HCT116 (cell line): ENCODE results near the gene PROX1. TPM values are rescaled to one million over a fixed set of nuclear protein-coding genes. Genes with fewer than 3 reads are reported as not detected.

Experiments
- ATAC-seq: fragments of 200-7000 bp; cut with Tn5 transposase; 2 replicates; pipeline ENCODE4 v1.9.1; 2020; ENCODE audit warnings: mild to moderate bottlenecking, moderate library complexity
- BruUV-seq: library from RNA; stranded (reverse); fragments of 400-500 nt; replicated peaks from 2 replicates; lab custom pipeline; 2021; lab: Mats Ljungman, UMichigan
- CTCF ChIA-PET: fragments of 300-600 bp; sonication (Branson Sonifier 250); formaldehyde crosslinking; loops from one replicate; lab custom pipeline; 2021; ENCODE audit warnings: antibody characterized with exemption; lab: Charles Lee
- POLR2A ChIA-PET: fragments of 300-600, 350-600 bp; sonication (Branson Sonifier 250); formaldehyde crosslinking; loops from one replicate; lab custom pipeline; 2021; ENCODE audit warnings: antibody characterized with exemption; lab: Charles Lee
- RAD21 ChIA-PET, 2 experiments: fragments of 300-600 bp; sonication (Branson Sonifier 250); formaldehyde crosslinking; loops; one replicate each; lab custom pipeline; 2023; ENCODE audit warnings: low total read pairs in 2 of 2; ENCODE audit not compliant: uncharacterized antibody in 2 of 2, unreplicated experiment in 2 of 2, low non-redundant PET in 1 of 2; lab: Charles Lee
- DNase-seq: peaks from one replicate; pipeline ENCODE4 v3.0.0-alpha.2; 2010; ENCODE audit warnings: low read depth, low spot score
- H2AFZ ChIP-seq: fragments of 200-600 bp; shearing (Covaris generic), sonication (generic); 2 replicates; pipeline ENCODE4 v1.6.1; 2017; ENCODE audit warnings: low read depth, mixed run types, mixed read lengths, antibody characterized with exemption, low read length; ENCODE audit not compliant: poor library complexity, severe bottlenecking
- H3K27ac ChIP-seq: 2 replicates; pipeline ENCODE4 v1.5.1; 2012; ENCODE audit warnings: low read depth, low read length
- H3K27me3 ChIP-seq: fragments of 200-600 bp; sonication (generic); 2 replicates; pipeline ENCODE4 v1.6.1; 2016; ENCODE audit warnings: mixed run types, low read length, mixed read lengths; ENCODE audit not compliant: insufficient read depth
- H3K36me3 ChIP-seq, 2 experiments: fragments of 200-500 bp in 1 of 2; fragments of 200-600 bp in 1 of 2; sonication (Bioruptor generic) in 1 of 2; sonication (generic) in 1 of 2; 2 replicates each; pipeline versions ENCODE4 v1.5.1 to v1.6.1; 2014 to 2016; ENCODE audit warnings: low read length in 2 of 2, inconsistent platforms in 1 of 2, mixed read lengths in 1 of 2, mixed run types in 1 of 2; ENCODE audit not compliant: insufficient read depth in 2 of 2, control insufficient read depth in 1 of 2
- H3K4me1 ChIP-seq, 2 experiments: fragments of 200-600 bp in 1 of 2; sonication (generic) in 1 of 2; 2 replicates each; pipeline versions ENCODE4 v1.5.1 to v1.6.1; 2012 to 2017; ENCODE audit warnings: low read length in 2 of 2, inconsistent platforms in 1 of 2, mild to moderate bottlenecking in 1 of 2, mixed read lengths in 1 of 2, mixed run types in 1 of 2, moderate library complexity in 1 of 2; ENCODE audit not compliant: insufficient read depth in 2 of 2, control insufficient read depth in 1 of 2
- H3K4me2 ChIP-seq: fragments of 200-600 bp; sonication (generic); 2 replicates; pipeline ENCODE4 v1.6.1; 2017; ENCODE audit warnings: mixed run types, low read length, mixed read lengths
- H3K4me3 ChIP-seq, 2 experiments: fragments of 200-600 bp in 1 of 2; sonication (generic) in 1 of 2; replicated peaks in 1 of 2; 2 replicates each; pipeline ENCODE4 v1.5.1; 2011 to 2016; ENCODE audit warnings: low read length in 2 of 2, control low read depth in 1 of 2, low read depth in 1 of 2, mild to moderate bottlenecking in 1 of 2, mixed read lengths in 1 of 2, mixed run types in 1 of 2
- H3K79me2 ChIP-seq: fragments of 200-600 bp; sonication (generic); 2 replicates; pipeline ENCODE4 v1.6.1; 2017; ENCODE audit warnings: mild to moderate bottlenecking, mixed run types, low read length, moderate library complexity, mixed read lengths; ENCODE audit not compliant: insufficient read depth
- H3K9ac ChIP-seq: fragments of 200-600 bp; sonication (generic); 2 replicates; pipeline ENCODE4 v1.6.1; 2016; ENCODE audit warnings: low read length, mixed read lengths
- H3K9me2 ChIP-seq: fragments of 200-600 bp; sonication (generic), shearing (Covaris generic); 2 replicates; pipeline ENCODE4 v1.6.1; 2017; ENCODE audit warnings: mixed run types, mild to moderate bottlenecking, moderate library complexity; ENCODE audit not compliant: insufficient read depth
- H3K9me3 ChIP-seq, 2 experiments: fragments of 200-500 bp in 1 of 2; fragments of 200-600 bp in 1 of 2; sonication (Bioruptor generic) in 1 of 2; sonication (generic) in 1 of 2; 2 replicates each; pipeline ENCODE4 v1.6.1; 2014 to 2017; ENCODE audit warnings: low read length in 2 of 2, mixed read lengths in 2 of 2, inconsistent platforms in 1 of 2, low read depth in 1 of 2, mild to moderate bottlenecking in 1 of 2, mixed run types in 1 of 2, moderate library complexity in 1 of 2; ENCODE audit not compliant: control insufficient read depth in 1 of 2, insufficient read depth in 1 of 2
- H4K20me1 ChIP-seq: fragments of 200-600 bp; sonication (generic), shearing (Covaris generic); 2 replicates; pipeline ENCODE4 v1.6.1; 2017; ENCODE audit warnings: mixed run types, mild to moderate bottlenecking, moderate library complexity; ENCODE audit not compliant: insufficient read depth
- EGR1 ChIP-seq: IDR thresholded peaks from 2 replicates; pipeline ENCODE4 v1.6.1; 2012; ENCODE audit warnings: low read depth
- ELF1 ChIP-seq: IDR thresholded peaks from 2 replicates; pipeline ENCODE4 v1.6.1; 2012; ENCODE audit warnings: low read depth, borderline replicate concordance
- EZH2 ChIP-seq: fragments of 200-600 bp; sonication (generic); IDR thresholded peaks from 2 replicates; pipeline ENCODE4 v1.6.1; 2017; ENCODE audit warnings: antibody characterized with exemption, mixed run types
- EZH2phosphoT487 ChIP-seq: fragments of 200-600 bp; IDR thresholded peaks from 2 replicates; pipeline ENCODE4 v1.6.1; 2018; ENCODE audit warnings: antibody characterized with exemption, borderline replicate concordance
- POLR2AphosphoS5 ChIP-seq: IDR thresholded peaks from 2 replicates; pipeline ENCODE4 v1.6.1; 2011; ENCODE audit warnings: mild to moderate bottlenecking, low read depth, low read length, moderate library complexity
- TCF7L2 ChIP-seq: IDR thresholded peaks from 2 replicates; pipeline ENCODE4 v1.7.0; 2011; ENCODE audit warnings: borderline replicate concordance, inconsistent platforms; ENCODE audit not compliant: insufficient read depth, insufficient read length; ENCODE audit errors: extremely low read depth
- YY1 ChIP-seq: IDR thresholded peaks from 2 replicates; pipeline ENCODE4 v1.6.1; 2011; ENCODE audit warnings: low read length, low read depth, moderate library complexity, mild to moderate bottlenecking; ENCODE audit not compliant: insufficient replicate concordance; ENCODE audit errors: extremely low read depth
- ZFX ChIP-seq: fragments of 450-650 bp; IDR thresholded peaks from 2 replicates; pipeline ENCODE4 v1.6.1; 2017
- ZNF274 ChIP-seq: fragments of 200-500 bp; sonication (Bioruptor generic); IDR thresholded peaks from 2 replicates; pipeline ENCODE4 v1.6.1; 2014; ENCODE audit warnings: mild to moderate bottlenecking, low read depth, low read length, inconsistent platforms
- intact Hi-C: fragments of 100-400 bp; cut with micrococcal nuclease; formaldehyde crosslinking; loops from 2 replicates; pipeline ENCODE4 v1.10.0; 2022
- total RNA-seq: library from RNA; stranded (reverse); gene quantifications from one replicate; pipeline ENCODE4 v1.2.1, GENCODE V29; 2021; ENCODE audit not compliant: unreplicated experiment
- TF ChIP-seq, protein P1 (sequence below): IDR thresholded peaks from 2 replicates; pipeline ENCODE4 v1.6.1; 2011; ENCODE audit warnings: mild to moderate bottlenecking, low read length, moderate library complexity; ENCODE audit not compliant: insufficient replicate concordance; ENCODE audit errors: extremely low read depth
- TF ChIP-seq, protein P2 (sequence below), 3 experiments: fragments of 200-600 bp in 1 of 3; sonication (generic) in 1 of 3; IDR thresholded peaks in 2 of 3; conservative IDR thresholded peaks in 1 of 3; 2 replicates each; pipeline ENCODE4 v1.5.1; 2012 to 2017; ENCODE audit warnings: low read depth in 2 of 3, low read length in 2 of 3, antibody characterized with exemption in 1 of 3, borderline replicate concordance in 1 of 3, control low read depth in 1 of 3, mild to moderate bottlenecking in 1 of 3, mixed read lengths in 1 of 3, mixed run types in 1 of 3, moderate library complexity in 1 of 3; ENCODE audit not compliant: insufficient read depth in 1 of 3
- TF ChIP-seq, protein P3 (sequence below): IDR thresholded peaks from 2 replicates; pipeline ENCODE4 v1.6.1; 2012

Gene PROX1
- total RNA-seq, 1 experiment from 2014 or later: 0.22 TPM

DNA sequence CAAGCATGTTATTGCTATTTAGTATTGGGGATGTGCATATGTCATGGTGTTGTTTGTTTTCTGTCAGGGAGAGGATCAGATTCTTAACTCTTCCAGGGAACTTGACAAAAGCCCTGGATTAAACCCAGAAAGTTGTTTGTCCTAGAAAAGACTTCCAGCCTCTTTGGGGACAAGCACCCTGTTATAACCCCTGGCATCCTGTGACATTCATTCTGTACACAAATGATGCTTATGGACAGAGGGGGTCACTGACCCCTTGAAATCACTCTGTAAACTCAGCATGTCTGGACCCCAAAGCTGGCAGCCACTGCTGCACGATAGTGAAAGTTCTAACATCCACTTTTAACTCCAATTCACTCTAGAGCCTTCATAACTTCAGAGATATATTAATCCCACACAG, 81.2 kb downstream of the PROX1 start:
- H2AFZ ChIP-seq: no peak overlapping the region
- H3K4me1 ChIP-seq: no peaks in the 10 kb centered on the region
- H3K27me3 ChIP-seq: peaks cover 38% of the 10 kb centered on the region
- RAD21 ChIA-PET: no interaction called here
- H3K79me2 ChIP-seq: no peaks in the 10 kb centered on the region
- no peak overlapping the region for H3K9ac ChIP-seq
- no peaks in the 10 kb centered on the region for H3K36me3 ChIP-seq
- no peak overlapping the region for H3K27ac ChIP-seq
- intact Hi-C loops: no loop called here
- no TSS peak for BruUV-seq
- DNase-seq (no peak), ATAC-seq (no peak)
- no peak overlapping the region for H3K4me3 ChIP-seq
- no peaks in the 10 kb centered on the region for H4K20me1 ChIP-seq
- H3K9me3 ChIP-seq: no peaks in the 10 kb centered on the region
- CTCF ChIA-PET: no interaction called here
- H3K4me2 ChIP-seq: no peak overlapping the region
- H3K9me2 ChIP-seq: no peaks in the 10 kb centered on the region
- TF ChIP-seq, protein P1, sequence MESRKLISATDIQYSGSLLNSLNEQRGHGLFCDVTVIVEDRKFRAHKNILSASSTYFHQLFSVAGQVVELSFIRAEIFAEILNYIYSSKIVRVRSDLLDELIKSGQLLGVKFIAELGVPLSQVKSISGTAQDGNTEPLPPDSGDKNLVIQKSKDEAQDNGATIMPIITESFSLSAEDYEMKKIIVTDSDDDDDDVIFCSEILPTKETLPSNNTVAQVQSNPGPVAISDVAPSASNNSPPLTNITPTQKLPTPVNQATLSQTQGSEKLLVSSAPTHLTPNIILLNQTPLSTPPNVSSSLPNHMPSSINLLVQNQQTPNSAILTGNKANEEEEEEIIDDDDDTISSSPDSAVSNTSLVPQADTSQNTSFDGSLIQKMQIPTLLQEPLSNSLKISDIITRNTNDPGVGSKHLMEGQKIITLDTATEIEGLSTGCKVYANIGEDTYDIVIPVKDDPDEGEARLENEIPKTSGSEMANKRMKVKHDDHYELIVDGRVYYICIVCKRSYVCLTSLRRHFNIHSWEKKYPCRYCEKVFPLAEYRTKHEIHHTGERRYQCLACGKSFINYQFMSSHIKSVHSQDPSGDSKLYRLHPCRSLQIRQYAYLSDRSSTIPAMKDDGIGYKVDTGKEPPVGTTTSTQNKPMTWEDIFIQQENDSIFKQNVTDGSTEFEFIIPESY: no peak
- TF ChIP-seq YY1: no peak
- TF ChIP-seq ZNF274: no peak
- no peak for TF ChIP-seq TCF7L2
- TF ChIP-seq ELF1: no peak
- TF ChIP-seq EGR1: no peak
- TF ChIP-seq, protein P2, sequence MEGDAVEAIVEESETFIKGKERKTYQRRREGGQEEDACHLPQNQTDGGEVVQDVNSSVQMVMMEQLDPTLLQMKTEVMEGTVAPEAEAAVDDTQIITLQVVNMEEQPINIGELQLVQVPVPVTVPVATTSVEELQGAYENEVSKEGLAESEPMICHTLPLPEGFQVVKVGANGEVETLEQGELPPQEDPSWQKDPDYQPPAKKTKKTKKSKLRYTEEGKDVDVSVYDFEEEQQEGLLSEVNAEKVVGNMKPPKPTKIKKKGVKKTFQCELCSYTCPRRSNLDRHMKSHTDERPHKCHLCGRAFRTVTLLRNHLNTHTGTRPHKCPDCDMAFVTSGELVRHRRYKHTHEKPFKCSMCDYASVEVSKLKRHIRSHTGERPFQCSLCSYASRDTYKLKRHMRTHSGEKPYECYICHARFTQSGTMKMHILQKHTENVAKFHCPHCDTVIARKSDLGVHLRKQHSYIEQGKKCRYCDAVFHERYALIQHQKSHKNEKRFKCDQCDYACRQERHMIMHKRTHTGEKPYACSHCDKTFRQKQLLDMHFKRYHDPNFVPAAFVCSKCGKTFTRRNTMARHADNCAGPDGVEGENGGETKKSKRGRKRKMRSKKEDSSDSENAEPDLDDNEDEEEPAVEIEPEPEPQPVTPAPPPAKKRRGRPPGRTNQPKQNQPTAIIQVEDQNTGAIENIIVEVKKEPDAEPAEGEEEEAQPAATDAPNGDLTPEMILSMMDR (IDR thresholded peaks at IDR 0.05 in 2 of 3, conservative IDR thresholded peaks at IDR 0.05 in 1 of 3; ENCODE audit: borderline replicate concordance in 1 of 3, insufficient read depth in 1 of 3, low read depth in 2 of 3, low read length in 2 of 3): no peak
- TF ChIP-seq ZFX: no peak
- TF ChIP-seq, protein P3, sequence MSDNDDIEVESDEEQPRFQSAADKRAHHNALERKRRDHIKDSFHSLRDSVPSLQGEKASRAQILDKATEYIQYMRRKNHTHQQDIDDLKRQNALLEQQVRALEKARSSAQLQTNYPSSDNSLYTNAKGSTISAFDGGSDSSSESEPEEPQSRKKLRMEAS: no peak
- TF ChIP-seq POLR2AphosphoS5: no peak
- TF ChIP-seq EZH2phosphoT487: no peak
- TF ChIP-seq EZH2: no peak
- POLR2A ChIA-PET: no interaction called here
